A673 (cell line): ENCODE data around the gene KPNA6. TPM values are rescaled to one million over a fixed set of nuclear protein-coding genes. Genes with fewer than 3 reads are reported as not detected.

ENCODE experiments used
- BruUV-seq: library from RNA; stranded (reverse); fragments of 400-500 nt; replicated peaks from 2 replicates; lab custom pipeline; 2021; lab: Mats Ljungman, UMichigan
- CTCF ChIA-PET: fragments of 300-600 bp; sonication (Branson Sonifier 250); formaldehyde crosslinking; loops from one replicate; lab custom pipeline; 2022; ENCODE audit warnings: antibody characterized with exemption; lab: Charles Lee
- POLR2A ChIA-PET: fragments of 300-600 bp; sonication (Branson Sonifier 250); formaldehyde crosslinking; loops from one replicate; lab custom pipeline; 2022; ENCODE audit warnings: antibody characterized with exemption; ENCODE audit not compliant: low non-redundant PET; lab: Charles Lee
- DNase-seq: peaks from one replicate; pipeline ENCODE4 v3.0.0-alpha.2; 2015; ENCODE audit warnings: low spot score
- H3K27ac ChIP-seq: fragments of 200-600 bp; sonication (generic); 2 replicates; pipeline ENCODE4 v1.5.1; 2016; ENCODE audit warnings: mixed run types, low read depth, mild to moderate bottlenecking, mixed read lengths, antibody characterized with exemption, low read length; ENCODE audit not compliant: poor library complexity, severe bottlenecking
- H3K27me3 ChIP-seq: fragments of 200-600 bp; sonication (generic); replicated peaks from 2 replicates; pipeline ENCODE4 v1.6.1; 2017; ENCODE audit warnings: mixed run types, low read depth, mild to moderate bottlenecking, mixed read lengths, antibody characterized with exemption, low read length; ENCODE audit not compliant: insufficient read depth, poor library complexity
- H3K36me3 ChIP-seq: fragments of 200-600 bp; sonication (generic); 2 replicates; pipeline ENCODE4 v1.6.1; 2016; ENCODE audit warnings: mixed run types, mild to moderate bottlenecking, mixed read lengths, antibody characterized with exemption, low read length; ENCODE audit not compliant: insufficient read depth, poor library complexity, severe bottlenecking
- H3K4me1 ChIP-seq: fragments of 200-600 bp; sonication (generic); 2 replicates; pipeline ENCODE4 v1.6.1; 2017; ENCODE audit warnings: mixed run types, mild to moderate bottlenecking, mixed read lengths, antibody characterized with exemption, low read length; ENCODE audit not compliant: insufficient read depth, poor library complexity, severe bottlenecking
- H3K4me3 ChIP-seq: fragments of 200-600 bp; sonication (generic); 2 replicates; pipeline ENCODE4 v1.5.1; 2016; ENCODE audit warnings: low read depth, mixed run types, mild to moderate bottlenecking, mixed read lengths, low read length; ENCODE audit not compliant: poor library complexity, severe bottlenecking
- H3K9me3 ChIP-seq: fragments of 200-600 bp; sonication (generic); 2 replicates; pipeline ENCODE4 v1.6.1; 2016; ENCODE audit warnings: mixed run types, low read depth, mild to moderate bottlenecking, mixed read lengths, antibody characterized with exemption, low read length; ENCODE audit not compliant: poor library complexity, severe bottlenecking
- EZH2 ChIP-seq: fragments of 200-600 bp; sonication (generic); IDR thresholded peaks from 2 replicates; pipeline ENCODE4 v1.6.1; 2017; ENCODE audit warnings: borderline replicate concordance, low read depth, mild to moderate bottlenecking, mixed read lengths, antibody characterized with exemption, low read length; ENCODE audit not compliant: poor library complexity, severe bottlenecking
- intact Hi-C: fragments of 100-400 bp; cut with micrococcal nuclease; formaldehyde crosslinking; loops from one replicate; pipeline ENCODE4 v1.10.0; 2022; ENCODE audit not compliant: unreplicated experiment
- total RNA-seq: library from RNA; stranded (reverse); gene quantifications from 2 replicates; pipeline ENCODE4 v1.2.3, GENCODE V29; 2021
- TF ChIP-seq, protein P1 (sequence below): fragments of 300-800, 200-600 bp; sonication (generic); conservative IDR thresholded peaks from 2 replicates; pipeline ENCODE4 v1.5.1; 2017; ENCODE audit warnings: low read depth, mild to moderate bottlenecking, antibody characterized with exemption, low read length, moderate library complexity, mixed read lengths

The KPNA6 gene
- total RNA-seq, 1 experiment from 2014 or later: 96.8 TPM

DNA sequence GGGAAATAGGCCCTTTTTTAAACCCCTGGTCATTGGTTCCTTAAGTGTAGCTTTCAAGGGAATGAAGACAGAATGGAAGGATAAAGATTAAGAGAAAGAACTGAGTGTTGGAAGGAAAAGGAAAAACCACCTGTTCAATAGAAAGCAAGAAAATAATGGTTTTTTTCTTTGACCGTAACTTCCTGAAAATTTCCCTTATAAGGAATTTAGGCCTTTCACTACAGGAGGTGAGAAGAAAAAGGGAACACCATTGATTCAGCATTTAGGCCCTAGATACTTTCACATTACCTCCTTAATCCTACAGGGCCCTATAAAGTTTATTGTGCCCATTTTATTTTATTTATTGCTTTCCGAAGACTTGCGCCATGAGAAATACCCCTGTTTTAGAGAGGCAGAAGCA, 18.9 kb downstream of the KPNA6 start:
- no peaks in the 10 kb centered on the region for H3K4me1 ChIP-seq
- H3K36me3 ChIP-seq: no peaks in the 10 kb centered on the region
- H3K4me3 ChIP-seq: no peak overlapping the region
- intact Hi-C loops: no loop called here
- H3K27ac ChIP-seq: peak overlapping the region; percentile 4
- no peak for TF ChIP-seq EZH2
- TF ChIP-seq, protein P1, sequence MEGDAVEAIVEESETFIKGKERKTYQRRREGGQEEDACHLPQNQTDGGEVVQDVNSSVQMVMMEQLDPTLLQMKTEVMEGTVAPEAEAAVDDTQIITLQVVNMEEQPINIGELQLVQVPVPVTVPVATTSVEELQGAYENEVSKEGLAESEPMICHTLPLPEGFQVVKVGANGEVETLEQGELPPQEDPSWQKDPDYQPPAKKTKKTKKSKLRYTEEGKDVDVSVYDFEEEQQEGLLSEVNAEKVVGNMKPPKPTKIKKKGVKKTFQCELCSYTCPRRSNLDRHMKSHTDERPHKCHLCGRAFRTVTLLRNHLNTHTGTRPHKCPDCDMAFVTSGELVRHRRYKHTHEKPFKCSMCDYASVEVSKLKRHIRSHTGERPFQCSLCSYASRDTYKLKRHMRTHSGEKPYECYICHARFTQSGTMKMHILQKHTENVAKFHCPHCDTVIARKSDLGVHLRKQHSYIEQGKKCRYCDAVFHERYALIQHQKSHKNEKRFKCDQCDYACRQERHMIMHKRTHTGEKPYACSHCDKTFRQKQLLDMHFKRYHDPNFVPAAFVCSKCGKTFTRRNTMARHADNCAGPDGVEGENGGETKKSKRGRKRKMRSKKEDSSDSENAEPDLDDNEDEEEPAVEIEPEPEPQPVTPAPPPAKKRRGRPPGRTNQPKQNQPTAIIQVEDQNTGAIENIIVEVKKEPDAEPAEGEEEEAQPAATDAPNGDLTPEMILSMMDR: no peak
- no peaks in the 10 kb centered on the region for H3K27me3 ChIP-seq
- DNase-seq: no peak
- no peaks in the 10 kb centered on the region for H3K9me3 ChIP-seq
- ChIA-PET CTCF (no interaction called here), POLR2A (no interaction called here)
- BruUV-seq: no TSS peak

DNA sequence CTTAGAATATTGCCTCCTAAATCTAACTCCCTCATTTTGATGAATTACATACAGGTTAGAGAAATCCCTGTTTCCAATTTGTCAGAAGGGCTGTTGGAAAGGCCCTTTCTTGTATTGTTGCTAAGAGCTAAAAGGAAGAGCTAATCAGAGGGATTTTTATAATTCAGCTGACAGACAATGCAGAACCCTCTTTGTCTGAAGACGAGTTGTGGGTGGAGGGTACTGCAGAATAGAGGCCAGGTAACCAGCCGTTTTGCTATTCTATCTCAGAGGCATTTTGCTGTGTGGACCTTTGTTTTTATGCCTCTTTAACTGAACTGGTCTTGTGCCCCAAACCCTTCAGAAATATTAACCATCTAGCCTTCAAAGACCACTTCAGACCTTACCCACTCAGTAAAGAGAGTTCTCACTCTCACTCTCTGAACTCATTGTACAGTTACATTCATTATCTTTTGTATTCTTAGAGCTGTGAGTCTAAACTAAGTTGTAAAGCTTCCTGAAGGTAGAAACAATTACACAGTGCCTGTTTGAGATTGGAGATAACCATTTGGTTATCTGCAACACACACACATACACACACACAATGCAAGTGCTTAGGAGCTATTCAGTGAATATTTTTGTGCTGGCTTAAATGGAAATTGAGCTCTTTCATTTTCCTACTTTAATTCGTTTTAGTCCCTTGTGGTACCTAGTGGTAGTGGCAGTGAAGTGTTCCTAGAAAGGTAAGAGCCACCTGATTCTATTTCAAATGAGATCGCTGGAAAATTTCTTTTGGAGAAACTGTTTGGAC, 19.7 kb downstream of the KPNA6 start:
- H3K36me3 ChIP-seq: no peaks in the 10 kb centered on the region
- H3K9me3 ChIP-seq: no peaks in the 10 kb centered on the region
- intact Hi-C loops: no loop called here
- H3K27me3 ChIP-seq: no peaks in the 10 kb centered on the region
- TF ChIP-seq, protein P1: no peak
- TF ChIP-seq EZH2: no peak
- no peak for DNase-seq
- H3K4me3 ChIP-seq: no peak overlapping the region
- ChIA-PET POLR2A (no interaction called here), CTCF (no interaction called here)
- no TSS peak for BruUV-seq
- no peaks in the 10 kb centered on the region for H3K4me1 ChIP-seq
- H3K27ac ChIP-seq: peak overlapping the region; percentile 4

DNA sequence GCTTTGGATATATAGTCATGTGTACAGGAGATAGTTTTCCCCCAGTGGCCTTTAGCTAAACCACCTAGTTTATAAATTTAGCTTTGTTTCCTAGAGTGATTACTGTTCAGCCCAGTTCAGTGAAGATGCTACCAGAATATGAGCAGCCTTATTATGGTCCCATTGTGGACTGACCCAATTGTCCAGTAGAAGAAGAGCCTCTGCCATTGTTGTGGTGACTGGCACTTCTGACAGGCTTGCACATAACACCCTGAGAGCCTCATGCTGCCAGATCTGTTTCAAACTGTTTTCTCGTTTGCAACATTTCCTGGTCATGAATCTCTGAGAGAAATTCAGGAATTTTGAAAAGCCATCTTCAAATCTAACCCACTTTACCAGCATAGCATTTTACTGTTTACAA, 20.6 kb downstream of the KPNA6 start:
- DNase-seq: no peak
- BruUV-seq: no TSS peak
- H3K27me3 ChIP-seq: no peaks in the 10 kb centered on the region
- CTCF ChIA-PET: no interaction called here
- H3K4me1 ChIP-seq: no peaks in the 10 kb centered on the region
- no peaks in the 10 kb centered on the region for H3K36me3 ChIP-seq
- no peaks in the 10 kb centered on the region for H3K9me3 ChIP-seq
- TF ChIP-seq, protein P1: no peak
- no peak for TF ChIP-seq EZH2
- intact Hi-C loops: no loop called here
- POLR2A ChIA-PET: interaction anchor here (0.7 kb wide), 1 partner anchor 36 kb away, joined by 7 read pairs; no protein-coding TSS in a partner anchor
- no peak overlapping the region for H3K27ac ChIP-seq
- no peak overlapping the region for H3K4me3 ChIP-seq
